ENCODE data around the gene FGF13. TPM values are rescaled to one million over a fixed set of nuclear protein-coding genes. Genes with fewer than 3 reads are reported as not detected.

The FGF13 gene
- total RNA-seq, 1 experiment from 2014 or later = not detected

DNA sequence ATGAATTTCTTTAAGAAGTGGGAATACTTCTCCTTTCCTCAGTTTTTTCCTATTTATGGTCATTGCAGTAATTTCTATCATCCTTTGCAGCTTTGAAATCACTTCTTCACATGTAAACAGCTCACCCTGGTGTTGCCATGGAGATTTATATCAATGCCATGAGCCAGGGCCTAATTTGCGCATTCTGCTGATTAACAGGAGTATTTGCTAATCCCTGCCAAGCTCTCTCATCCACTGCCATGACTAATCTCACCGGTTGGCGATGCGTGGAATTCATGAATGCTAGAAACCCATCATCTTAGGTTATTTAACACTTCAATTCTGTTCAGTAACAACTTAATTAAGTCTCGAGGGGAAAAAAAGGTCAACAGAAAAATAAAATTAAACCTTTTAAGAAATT, 11.8 kb upstream of the FGF13 start:
- POLR2A ChIA-PET = no interaction called here
- Histone ChIP-seq H3K27ac (ENCODE audit: low read length) (no peak overlapping the region), H3K4me1 (ENCODE audit: control insufficient read depth, insufficient read depth, low read length) (no peaks in the 10 kb centered on the region), H3K9me3 (ENCODE audit: control insufficient read depth, insufficient read depth, low read depth, low read length) (no peaks in the 10 kb centered on the region), H3K36me3 (ENCODE audit: control insufficient read depth, insufficient read depth, low read length) (no peaks in the 10 kb centered on the region), H3K27me3 (ENCODE audit: control insufficient read depth, insufficient read depth, low read length) (no peaks in the 10 kb centered on the region), H3K4me3 (ENCODE audit: low read depth in 2 of 2, low read length in 2 of 2) (no peak overlapping the region)
- CTCF ChIA-PET = no interaction called here
- BruUV-seq (replicated peaks) = no TSS peak
- DNase-seq (ENCODE audit: low read depth, low spot score) = no peak
- ATAC-seq = no peak
- intact Hi-C loops (cut with micrococcal nuclease; ENCODE audit: unreplicated experiment) = no loop called here
- TF ChIP-seq TCF7L2 (IDR thresholded peaks at IDR 0.05; ENCODE audit: low read depth, low read length) (no peak), SIN3A (IDR thresholded peaks at IDR 0.05; ENCODE audit: borderline replicate concordance, insufficient read depth, low read depth, low read length) (no peak), REST (IDR thresholded peaks at IDR 0.05; ENCODE audit: insufficient read depth in 1 of 2, low read depth in 2 of 2, low read length in 1 of 2) (no peak), POLR2AphosphoS5 (IDR thresholded peaks at IDR 0.05; ENCODE audit: low read depth, low read length) (no peak)
- TF ChIP-seq, protein P1, sequence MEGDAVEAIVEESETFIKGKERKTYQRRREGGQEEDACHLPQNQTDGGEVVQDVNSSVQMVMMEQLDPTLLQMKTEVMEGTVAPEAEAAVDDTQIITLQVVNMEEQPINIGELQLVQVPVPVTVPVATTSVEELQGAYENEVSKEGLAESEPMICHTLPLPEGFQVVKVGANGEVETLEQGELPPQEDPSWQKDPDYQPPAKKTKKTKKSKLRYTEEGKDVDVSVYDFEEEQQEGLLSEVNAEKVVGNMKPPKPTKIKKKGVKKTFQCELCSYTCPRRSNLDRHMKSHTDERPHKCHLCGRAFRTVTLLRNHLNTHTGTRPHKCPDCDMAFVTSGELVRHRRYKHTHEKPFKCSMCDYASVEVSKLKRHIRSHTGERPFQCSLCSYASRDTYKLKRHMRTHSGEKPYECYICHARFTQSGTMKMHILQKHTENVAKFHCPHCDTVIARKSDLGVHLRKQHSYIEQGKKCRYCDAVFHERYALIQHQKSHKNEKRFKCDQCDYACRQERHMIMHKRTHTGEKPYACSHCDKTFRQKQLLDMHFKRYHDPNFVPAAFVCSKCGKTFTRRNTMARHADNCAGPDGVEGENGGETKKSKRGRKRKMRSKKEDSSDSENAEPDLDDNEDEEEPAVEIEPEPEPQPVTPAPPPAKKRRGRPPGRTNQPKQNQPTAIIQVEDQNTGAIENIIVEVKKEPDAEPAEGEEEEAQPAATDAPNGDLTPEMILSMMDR (IDR thresholded peaks at IDR 0.05) = no peak
- in situ Hi-C loops (cut with HindIII; ENCODE audit: low pct_unique_long_range_greater_than_20kb, low sequenced_read_pairs) = no loop called here

GRCh38 chrX:138719396-138719795, 7.9 kb upstream of the FGF13 start:
- no peaks in the 10 kb centered on the region for H3K27me3 ChIP-seq (ENCODE audit: control insufficient read depth, insufficient read depth, low read length)
- intact Hi-C loops (cut with micrococcal nuclease; ENCODE audit: unreplicated experiment) = no loop called here
- H3K9me3 ChIP-seq (ENCODE audit: control insufficient read depth, insufficient read depth, low read depth, low read length) = no peaks in the 10 kb centered on the region
- ATAC-seq = no peak
- H3K27ac ChIP-seq (ENCODE audit: low read length) = no peak overlapping the region
- no peak for TF ChIP-seq POLR2AphosphoS5 (IDR thresholded peaks at IDR 0.05; ENCODE audit: low read depth, low read length)
- TF ChIP-seq SIN3A (IDR thresholded peaks at IDR 0.05; ENCODE audit: borderline replicate concordance, insufficient read depth, low read depth, low read length) = no peak
- TF ChIP-seq, protein P1 (IDR thresholded peaks at IDR 0.05) = no peak
- no peak for TF ChIP-seq REST (IDR thresholded peaks at IDR 0.05; ENCODE audit: insufficient read depth in 1 of 2, low read depth in 2 of 2, low read length in 1 of 2)
- no peak for TF ChIP-seq TCF7L2 (IDR thresholded peaks at IDR 0.05; ENCODE audit: low read depth, low read length)
- no TSS peak for BruUV-seq (replicated peaks)
- ChIA-PET CTCF (interaction anchor here (0.6 kb wide), 2 partner anchors 132 to 803 kb away, joined by 3 read pairs; no protein-coding TSS in a partner anchor), POLR2A (no interaction called here)
- DNase-seq (ENCODE audit: low read depth, low spot score) = no peak
- in situ Hi-C loops (cut with HindIII; ENCODE audit: low pct_unique_long_range_greater_than_20kb, low sequenced_read_pairs) = no loop called here
- no peaks in the 10 kb centered on the region for H3K36me3 ChIP-seq (ENCODE audit: control insufficient read depth, insufficient read depth, low read length)
- no peak overlapping the region for H3K4me3 ChIP-seq (ENCODE audit: low read depth in 2 of 2, low read length in 2 of 2)
- H3K4me1 ChIP-seq (ENCODE audit: control insufficient read depth, insufficient read depth, low read length) = no peaks in the 10 kb centered on the region
